IMR-90 (cell line): ENCODE measurements around the gene SPPL3. TPM values are rescaled to one million over a fixed set of nuclear protein-coding genes. Genes with fewer than 3 reads are reported as not detected.

Source experiments
- ATAC-seq: fragments of 200-7000 bp; cut with Tn5 transposase; 2 replicates; pipeline ENCODE4 v1.9.1; 2020; ENCODE audit warnings: low read depth, mild to moderate bottlenecking, moderate library complexity
- BruUV-seq: library from RNA; stranded (reverse); fragments of 400-500 nt; replicated peaks from 2 replicates; lab custom pipeline; 2021; lab: Mats Ljungman, UMichigan
- CTCF ChIA-PET: fragments of 300-600 bp; formaldehyde crosslinking; extraction: SDS; loops from one replicate; lab custom pipeline; 2021; ENCODE audit warnings: antibody characterized with exemption; lab: Yijun Ruan, JAX
- POLR2A ChIA-PET: fragments of 300-600 bp; sonication (Branson Sonifier 250); formaldehyde crosslinking; loops from one replicate; lab custom pipeline; 2022; ENCODE audit warnings: antibody characterized with exemption; ENCODE audit not compliant: unreplicated experiment; lab: Charles Lee
- DNase-seq: peaks from one replicate; pipeline ENCODE4 v3.0.0; 2013
- H2AFZ ChIP-seq: replicated peaks from 2 replicates; pipeline ENCODE3; 2013; ENCODE audit warnings: low read length, mild to moderate bottlenecking; ENCODE audit not compliant: poor library complexity
- H2AK5ac ChIP-seq: 2 replicates; pipeline ENCODE4 v1.6.1; 2013; ENCODE audit warnings: low read depth, low read length, inconsistent platforms
- H2AK9ac ChIP-seq: replicated peaks from 2 replicates; pipeline ENCODE3; 2013; ENCODE audit warnings: mild to moderate bottlenecking, low read depth, low read length, moderate library complexity; ENCODE audit not compliant: poor library complexity
- H2BK120ac ChIP-seq: 2 replicates; pipeline ENCODE4 v1.6.1; 2013; ENCODE audit warnings: low read depth, low read length, inconsistent platforms
- H2BK15ac ChIP-seq: 3 replicates; pipeline ENCODE4 v1.6.1; 2013; ENCODE audit warnings: low read depth, low read length, inconsistent platforms
- H2BK20ac ChIP-seq: 2 replicates; pipeline ENCODE4 v1.6.1; 2013; ENCODE audit warnings: low read depth, mild to moderate bottlenecking, inconsistent platforms, low read length, moderate library complexity
- H2BK5ac ChIP-seq: 2 replicates; pipeline ENCODE4 v1.6.1; 2013; ENCODE audit warnings: mild to moderate bottlenecking, low read depth, low read length, inconsistent platforms; ENCODE audit not compliant: poor library complexity, severe bottlenecking
- H3K14ac ChIP-seq: replicated peaks from 2 replicates; pipeline ENCODE4 v1.6.1; 2013; ENCODE audit warnings: low read depth, low read length, inconsistent platforms
- H3K18ac ChIP-seq: 2 replicates; pipeline ENCODE4 v1.6.1; 2013; ENCODE audit warnings: low read depth, low read length, control low read depth
- H3K23ac ChIP-seq: 2 replicates; pipeline ENCODE4 v1.6.1; 2013; ENCODE audit warnings: low read depth, low read length, inconsistent platforms
- H3K27ac ChIP-seq: 2 replicates; pipeline ENCODE4 v1.5.1; 2013; ENCODE audit warnings: mild to moderate bottlenecking, control low read depth, low read length; ENCODE audit not compliant: insufficient read depth
- H3K27me3 ChIP-seq: 2 replicates; pipeline ENCODE4 v1.6.1; 2013; ENCODE audit warnings: low read length; ENCODE audit not compliant: control insufficient read depth, insufficient read depth
- H3K36me3 ChIP-seq: 2 replicates; pipeline ENCODE4 v1.6.1; 2013; ENCODE audit warnings: low read length, mixed read lengths; ENCODE audit not compliant: control insufficient read depth, insufficient read depth
- H3K4ac ChIP-seq: 2 replicates; pipeline ENCODE4 v1.6.1; 2013; ENCODE audit warnings: low read depth, low read length, inconsistent platforms
- H3K4me1 ChIP-seq: 2 replicates; pipeline ENCODE4 v1.6.1; 2013; ENCODE audit warnings: low read length, mixed read lengths; ENCODE audit not compliant: control insufficient read depth, insufficient read depth
- H3K4me2 ChIP-seq: 2 replicates; pipeline ENCODE4 v1.6.1; 2013; ENCODE audit warnings: low read depth, mild to moderate bottlenecking, control low read depth, low read length, moderate library complexity
- H3K4me3 ChIP-seq: 2 replicates; pipeline ENCODE4 v1.5.1; 2013; ENCODE audit warnings: low read depth, mild to moderate bottlenecking, control low read depth, low read length, moderate library complexity; ENCODE audit not compliant: insufficient read depth
- H3K56ac ChIP-seq: 2 replicates; pipeline ENCODE4 v1.6.1; 2013; ENCODE audit warnings: low read length, inconsistent platforms; ENCODE audit not compliant: insufficient read depth; ENCODE audit errors: extremely low read depth
- H3K79me1 ChIP-seq, 2 experiments: 2 replicates each; pipeline ENCODE4 v1.6.1; 2013; ENCODE audit warnings: low read length in 2 of 2, inconsistent platforms in 1 of 2, low read depth in 1 of 2
- H3K9ac ChIP-seq: 2 replicates; pipeline ENCODE4 v1.6.1; 2013; ENCODE audit warnings: low read depth, low read length, control low read depth
- H3K9me1 ChIP-seq: 2 replicates; pipeline ENCODE4 v1.6.1; 2013; ENCODE audit warnings: low read length, inconsistent platforms; ENCODE audit not compliant: insufficient read depth
- H3K9me3 ChIP-seq: 2 replicates; pipeline ENCODE4 v1.6.1; 2013; ENCODE audit warnings: low read length; ENCODE audit not compliant: control insufficient read depth, insufficient read depth
- H4K20me1 ChIP-seq: 2 replicates; pipeline ENCODE4 v1.6.1; 2013; ENCODE audit warnings: low read length, inconsistent platforms; ENCODE audit not compliant: insufficient read depth
- H4K5ac ChIP-seq: 2 replicates; pipeline ENCODE4 v1.6.1; 2013; ENCODE audit warnings: mild to moderate bottlenecking, low read depth, low read length, control low read depth
- H4K8ac ChIP-seq, 2 experiments: 2 replicates each; pipeline ENCODE4 v1.6.1; 2013; ENCODE audit warnings: low read depth in 2 of 2, low read length in 2 of 2, control low read depth in 1 of 2, inconsistent platforms in 1 of 2
- H4K91ac ChIP-seq: 2 replicates; pipeline ENCODE4 v1.6.1; 2013; ENCODE audit warnings: low read depth, low read length, inconsistent platforms; ENCODE audit not compliant: insufficient read depth
- BHLHE40 ChIP-seq: fragments of 150-350 bp; IDR thresholded peaks from 2 replicates; pipeline ENCODE4 v1.6.1; 2016; ENCODE audit warnings: mild to moderate bottlenecking, low read depth, low read length
- CEBPB ChIP-seq: IDR thresholded peaks from 2 replicates; pipeline ENCODE4 v1.6.1; 2012; ENCODE audit warnings: low read depth, low read length, improper control_type of control experiment
- CHD1 ChIP-seq: IDR thresholded peaks from 2 replicates; pipeline ENCODE4 v1.6.1; 2012; ENCODE audit warnings: low read depth, low read length, improper control_type of control experiment
- MAFK ChIP-seq: IDR thresholded peaks from 2 replicates; pipeline ENCODE4 v1.6.1; 2012; ENCODE audit warnings: low read depth, low read length, improper control_type of control experiment
- MAZ ChIP-seq: IDR thresholded peaks from 2 replicates; pipeline ENCODE4 v1.6.1; 2012; ENCODE audit warnings: low read depth, mild to moderate bottlenecking, low read length, improper control_type of control experiment, moderate library complexity, borderline replicate concordance
- NFE2L2 ChIP-seq: fragments of 150-350 bp; IDR thresholded peaks from 2 replicates; pipeline ENCODE4 v1.6.1; 2016; ENCODE audit warnings: low read depth, mild to moderate bottlenecking, low read length
- POLR2A ChIP-seq: IDR thresholded peaks from 2 replicates; pipeline ENCODE4 v1.6.1; 2012; ENCODE audit warnings: mild to moderate bottlenecking, low read depth, low read length
- SMC3 ChIP-seq: fragments of 150-350 bp; IDR thresholded peaks from 2 replicates; pipeline ENCODE4 v1.6.1; 2016; ENCODE audit warnings: low read depth, mild to moderate bottlenecking, antibody characterized with exemption, low read length, moderate library complexity
- WGBS, 2 experiments: methylation state at CpG; one replicate each; pipeline versions ENCODE4 v1.1.5 to v1.1.7; 2013; ENCODE audit warnings: missing lambda C conversion rate in 2 of 2; ENCODE audit not compliant: insufficient read length in 1 of 2; ENCODE audit errors: extremely low coverage in 2 of 2; 5-methylcytosine and 5-hydroxymethylcytosine counted together
- dilution Hi-C: fragments of 300-500 bp; cut with HindIII; formaldehyde crosslinking; loops from one replicate; pipeline ENCODE4 v1.14.3; 2018; ENCODE audit warnings: low sequenced_read_pairs; ENCODE audit not compliant: unreplicated experiment
- in situ Hi-C: fragments of 300-500 bp; cut with MboI; formaldehyde crosslinking; loops from 3 replicates; pipeline ENCODE4 v1.14.3; 2019; ENCODE audit warnings: low sequenced_read_pairs, inconsistent platforms, mixed read lengths
- intact Hi-C: fragments of 100-400 bp; cut with micrococcal nuclease; formaldehyde crosslinking; loops from 2 replicates; pipeline ENCODE4 v1.10.0; 2022
- polyA plus RNA-seq, 3 experiments: library from polyadenylated mRNA; depleted of rRNA; stranded (reverse); fragments of >200 nt; gene quantifications; 2 replicates each; pipeline ENCODE4 v1.2.3, GENCODE V29; 2012; ENCODE audit warnings: low replicate concordance in 1 of 3
- total RNA-seq: library from RNA; depleted of rRNA; stranded (reverse); fragments of >200 nt; gene quantifications from 2 replicates; pipeline ENCODE4 v1.2.3, GENCODE V29; 2012
- TF ChIP-seq, protein P1 (sequence below): fragments of 150-350 bp; IDR thresholded peaks from 2 replicates; pipeline ENCODE4 v1.6.1; 2016; ENCODE audit warnings: low read depth, mild to moderate bottlenecking, low read length, moderate library complexity, borderline replicate concordance

The SPPL3 gene
- total and polyA plus RNA-seq, 2 of the 4 experiments (the other 2 are of a cell fraction): 1.6 to 18.0 TPM

DNA sequence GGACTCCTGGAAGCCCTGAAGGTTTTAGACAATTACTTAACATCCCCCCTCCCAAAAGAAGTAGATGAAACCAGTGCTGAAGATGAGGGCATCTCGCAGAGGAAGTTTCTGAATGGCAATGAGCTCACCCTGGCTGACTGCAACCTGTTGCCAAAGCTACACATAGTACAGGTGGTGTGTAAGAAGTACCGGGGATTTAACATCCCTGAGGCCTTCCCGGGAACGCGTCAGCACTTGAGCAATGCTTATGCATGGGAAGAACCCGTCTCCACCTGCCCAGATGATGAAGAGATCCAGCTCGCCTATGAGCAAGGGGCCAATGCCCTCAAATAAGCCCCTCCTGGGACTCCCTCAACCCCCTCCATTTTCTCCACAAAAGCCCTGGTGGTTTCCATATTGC, 10.6 kb upstream of the SPPL3 start:
- Histone ChIP-seq H2BK5ac (no peak overlapping the region), H3K23ac (no peak overlapping the region), H4K20me1 (no peaks in the 10 kb centered on the region), H3K4ac (no peak overlapping the region), H4K8ac (no peak overlapping the region), H2AFZ (no peak overlapping the region), H3K79me1 (no peaks in the 10 kb centered on the region), H3K9me1 (no peaks in the 10 kb centered on the region), H3K18ac (no peak overlapping the region), H3K56ac (no peak overlapping the region), H3K27me3 (no peaks in the 10 kb centered on the region), H3K4me3 (no peak overlapping the region), H4K91ac (no peak overlapping the region), H3K9me3 (peaks cover 10% of the 10 kb centered on the region), H3K27ac (no peak overlapping the region), H2AK9ac (no peak overlapping the region), H3K14ac (no peak overlapping the region), H2BK120ac (no peak overlapping the region), H4K5ac (no peak overlapping the region), H2AK5ac (no peak overlapping the region), H2BK15ac (no peak overlapping the region), H3K36me3 (no peaks in the 10 kb centered on the region), H3K9ac (no peak overlapping the region), H3K4me1 (no peaks in the 10 kb centered on the region), H3K4me2 (no peak overlapping the region), H2BK20ac (no peak overlapping the region)
- no CpG with 5 or more reads among the region's 7 CpGs for WGBS, 2 experiments
- dilution Hi-C loops (no loop called here), in situ Hi-C loops (no loop called here), intact Hi-C loops (no loop called here)
- ATAC-seq (no peak), DNase-seq (no peak)
- BruUV-seq: no TSS peak
- ChIA-PET POLR2A (no interaction called here), CTCF (interaction anchor here (0.6 kb wide), 1 partner anchor 144 kb away, joined by 7 read pairs; no protein-coding TSS in a partner anchor)
- TF ChIP-seq NFE2L2: no peak
- TF ChIP-seq MAFK: no peak
- TF ChIP-seq BHLHE40: no peak
- TF ChIP-seq, protein P1, sequence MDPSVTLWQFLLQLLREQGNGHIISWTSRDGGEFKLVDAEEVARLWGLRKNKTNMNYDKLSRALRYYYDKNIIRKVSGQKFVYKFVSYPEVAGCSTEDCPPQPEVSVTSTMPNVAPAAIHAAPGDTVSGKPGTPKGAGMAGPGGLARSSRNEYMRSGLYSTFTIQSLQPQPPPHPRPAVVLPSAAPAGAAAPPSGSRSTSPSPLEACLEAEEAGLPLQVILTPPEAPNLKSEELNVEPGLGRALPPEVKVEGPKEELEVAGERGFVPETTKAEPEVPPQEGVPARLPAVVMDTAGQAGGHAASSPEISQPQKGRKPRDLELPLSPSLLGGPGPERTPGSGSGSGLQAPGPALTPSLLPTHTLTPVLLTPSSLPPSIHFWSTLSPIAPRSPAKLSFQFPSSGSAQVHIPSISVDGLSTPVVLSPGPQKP: no peak
- no peak for TF ChIP-seq SMC3
- no peak for TF ChIP-seq CHD1
- no peak for TF ChIP-seq MAZ
- TF ChIP-seq POLR2A: no peak
- no peak for TF ChIP-seq CEBPB
